ENCODE data around the gene KL. TPM values are rescaled to one million over a fixed set of nuclear protein-coding genes. Genes with fewer than 3 reads are reported as not detected.

KL gene
- total RNA-seq, 1 experiment from 2014 or later = 0.28 TPM

DNA sequence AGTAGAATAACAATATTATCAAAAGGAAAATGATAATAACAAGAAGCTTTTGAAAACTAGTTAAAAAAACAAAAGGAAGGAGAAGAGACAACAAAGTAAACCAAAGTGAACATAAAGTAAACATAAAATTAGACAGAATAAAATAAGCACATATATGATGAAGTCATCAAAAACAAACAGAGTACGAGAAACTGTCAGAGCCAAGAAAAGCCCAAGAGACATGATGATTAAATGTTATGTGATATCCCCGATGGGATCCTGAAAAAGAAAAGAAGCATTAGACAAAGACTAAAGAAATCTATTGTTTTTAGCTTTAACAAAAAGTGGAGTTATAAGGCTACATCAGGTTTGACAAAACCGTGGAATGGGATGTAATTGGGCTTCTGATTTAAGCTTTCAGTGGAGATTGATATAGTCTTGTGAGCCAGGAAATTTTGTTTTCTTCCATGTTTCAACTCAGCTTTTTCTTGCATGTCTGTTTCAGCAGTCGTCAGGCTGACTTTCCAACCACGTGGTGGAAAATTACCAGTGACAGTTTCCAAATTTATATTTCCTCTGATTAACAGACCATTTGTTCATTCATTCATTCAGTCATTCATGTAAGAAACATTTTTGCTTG lies 64.9 kb downstream of the KL start:
- no peak for DNase-seq (ENCODE audit: low read depth, low spot score)
- Histone ChIP-seq H3K4me3 (ENCODE audit: low read depth in 2 of 2, low read length in 2 of 2) (no peak overlapping the region), H3K27me3 (ENCODE audit: control insufficient read depth, insufficient read depth, low read length) (no peaks in the 10 kb centered on the region), H3K27ac (ENCODE audit: low read length) (no peak overlapping the region), H3K9me3 (ENCODE audit: control insufficient read depth, insufficient read depth, low read depth, low read length) (no peaks in the 10 kb centered on the region), H3K36me3 (ENCODE audit: control insufficient read depth, insufficient read depth, low read length) (no peaks in the 10 kb centered on the region), H3K4me1 (ENCODE audit: control insufficient read depth, insufficient read depth, low read length) (no peaks in the 10 kb centered on the region)
- BruUV-seq (replicated peaks) = no TSS peak
- in situ Hi-C loops (cut with HindIII; ENCODE audit: low pct_unique_long_range_greater_than_20kb, low sequenced_read_pairs) = no loop called here
- ATAC-seq = no peak
- TF ChIP-seq POLR2AphosphoS5 (IDR thresholded peaks at IDR 0.05; ENCODE audit: low read depth, low read length) (no peak), REST (IDR thresholded peaks at IDR 0.05; ENCODE audit: insufficient read depth in 1 of 2, low read depth in 2 of 2, low read length in 1 of 2) (no peak), SIN3A (IDR thresholded peaks at IDR 0.05; ENCODE audit: borderline replicate concordance, insufficient read depth, low read depth, low read length) (no peak), CTCF (IDR thresholded peaks at IDR 0.05) (no peak), TCF7L2 (IDR thresholded peaks at IDR 0.05; ENCODE audit: low read depth, low read length) (no peak)
- ChIA-PET POLR2A (no interaction called here), CTCF (no interaction called here)
- intact Hi-C loops (cut with micrococcal nuclease; ENCODE audit: unreplicated experiment) = no loop called here

DNA sequence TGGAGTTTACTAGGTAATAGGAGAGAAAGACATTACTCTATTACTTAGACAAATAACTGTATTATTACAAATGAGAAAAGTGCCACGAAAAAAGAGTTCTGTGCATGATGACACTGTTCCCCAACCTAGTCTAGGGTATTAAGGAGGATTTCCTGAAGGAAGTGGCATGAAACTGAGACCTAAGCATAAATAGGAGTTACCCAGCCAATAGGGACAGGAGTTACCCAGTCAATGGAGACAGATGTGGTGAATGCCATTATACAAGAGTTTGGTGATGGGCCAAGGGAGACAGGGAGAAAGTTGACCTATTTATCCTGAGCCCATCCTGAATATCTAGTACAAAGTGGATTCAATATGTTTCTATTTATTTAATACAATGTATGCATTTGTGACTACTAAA lies 65.4 kb downstream of the KL start:
- ATAC-seq = no peak

More for the DNA sequence above, 65.4 kb downstream of the KL start:
- H3K4me1 ChIP-seq (ENCODE audit: control insufficient read depth, insufficient read depth, low read length) = no peaks in the 10 kb centered on the region
- no peak for TF ChIP-seq CTCF (IDR thresholded peaks at IDR 0.05)
- TF ChIP-seq POLR2AphosphoS5 (IDR thresholded peaks at IDR 0.05; ENCODE audit: low read depth, low read length) = no peak
- TF ChIP-seq TCF7L2 (IDR thresholded peaks at IDR 0.05; ENCODE audit: low read depth, low read length) = no peak
- no peak for TF ChIP-seq REST (IDR thresholded peaks at IDR 0.05; ENCODE audit: insufficient read depth in 1 of 2, low read depth in 2 of 2, low read length in 1 of 2)
- CTCF ChIA-PET = no interaction called here
- in situ Hi-C loops (cut with HindIII; ENCODE audit: low pct_unique_long_range_greater_than_20kb, low sequenced_read_pairs) (no loop called here), intact Hi-C loops (cut with micrococcal nuclease; ENCODE audit: unreplicated experiment) (no loop called here)
- no peak overlapping the region for H3K27ac ChIP-seq (ENCODE audit: low read length)
- no peaks in the 10 kb centered on the region for H3K27me3 ChIP-seq (ENCODE audit: control insufficient read depth, insufficient read depth, low read length)
- no peak overlapping the region for H3K4me3 ChIP-seq (ENCODE audit: low read depth in 2 of 2, low read length in 2 of 2)
- H3K36me3 ChIP-seq (ENCODE audit: control insufficient read depth, insufficient read depth, low read length) = no peaks in the 10 kb centered on the region
- BruUV-seq (replicated peaks) = no TSS peak
- no peaks in the 10 kb centered on the region for H3K9me3 ChIP-seq (ENCODE audit: control insufficient read depth, insufficient read depth, low read depth, low read length)
- POLR2A ChIA-PET = no interaction called here
- no peak for DNase-seq (ENCODE audit: low read depth, low spot score)

Measured in Panc1 (cell line).